GM12864 (cell line): ENCODE results near the gene SLC2A5.

Source experiments
- DNase-seq: peaks from one replicate; pipeline ENCODE4 v3.0.0-alpha.2; 2011; ENCODE audit warnings: low read depth
- H3K4me3 ChIP-seq: 2 replicates; pipeline ENCODE4 v1.5.1; 2011; ENCODE audit warnings: mild to moderate bottlenecking, low read depth, low read length, control low read depth
- CTCF ChIP-seq: IDR thresholded peaks from 2 replicates; pipeline ENCODE4 v1.5.1; 2011; ENCODE audit warnings: low read depth, mild to moderate bottlenecking, moderate library complexity, low read length, control low read depth, inconsistent platforms; ENCODE audit errors: missing control alignments

The SLC2A5 gene

DNA sequence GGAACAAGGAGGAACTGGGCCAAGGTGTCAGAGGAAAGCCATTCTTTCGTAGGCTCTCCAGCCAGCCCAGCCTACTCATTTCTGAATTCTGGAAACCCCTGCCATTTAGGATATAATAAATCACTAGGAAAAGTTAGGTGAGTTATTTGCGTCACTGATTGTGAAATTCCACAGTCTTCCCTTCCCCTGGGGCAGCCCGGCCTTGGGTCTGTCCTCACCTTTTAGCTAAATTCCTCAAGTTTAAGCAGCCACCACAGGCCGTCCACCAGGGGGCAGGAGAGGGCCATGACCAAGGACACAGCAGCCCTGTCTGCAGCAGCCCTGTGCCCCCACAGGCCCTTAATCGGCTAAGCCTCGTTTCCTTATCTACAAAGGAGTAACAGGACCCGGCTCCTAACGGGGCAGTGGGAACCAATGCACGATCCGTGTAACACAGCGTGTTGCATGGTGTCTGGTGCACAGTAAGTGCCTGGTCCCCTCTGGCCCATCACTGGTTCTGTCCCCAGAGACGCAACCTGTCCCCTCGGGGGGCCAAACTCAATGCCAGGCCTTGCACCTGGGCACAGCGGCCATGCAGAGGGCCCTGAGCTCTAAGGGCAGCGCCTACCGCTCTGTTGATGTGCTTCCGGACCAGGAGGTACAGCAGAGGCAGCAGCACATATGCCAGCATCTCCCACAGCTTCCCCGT lies 41.4 kb upstream of the SLC2A5 start:
- peak; percentile 88 for TF ChIP-seq CTCF
- peak; percentile 71 for DNase-seq
- H3K4me3 ChIP-seq, result no peak overlapping the region

GRCh38 chr1:9108056-9108665 lies 38.7 kb upstream of the SLC2A5 start:
- TF ChIP-seq CTCF, result no peak
- H3K4me3 ChIP-seq, result no peak overlapping the region
- DNase-seq, result no peak

- H3K4me3 ChIP-seq, result no peak overlapping the region
- DNase-seq, result no peak
- TF ChIP-seq CTCF, result no peak
Measured at GRCh38 chr1:9107136-9107535, 37.7 kb upstream of the SLC2A5 start.

- no peak overlapping the region for H3K4me3 ChIP-seq
- TF ChIP-seq CTCF, result no peak
- DNase-seq, result no peak
Measured at GRCh38 chr1:9106286-9106685, 36.9 kb upstream of the SLC2A5 start.

GRCh38 chr1:9105336-9105867 lies 36.0 kb upstream of the SLC2A5 start:
- no peak overlapping the region for H3K4me3 ChIP-seq
- no peak for TF ChIP-seq CTCF
- no peak for DNase-seq

DNA sequence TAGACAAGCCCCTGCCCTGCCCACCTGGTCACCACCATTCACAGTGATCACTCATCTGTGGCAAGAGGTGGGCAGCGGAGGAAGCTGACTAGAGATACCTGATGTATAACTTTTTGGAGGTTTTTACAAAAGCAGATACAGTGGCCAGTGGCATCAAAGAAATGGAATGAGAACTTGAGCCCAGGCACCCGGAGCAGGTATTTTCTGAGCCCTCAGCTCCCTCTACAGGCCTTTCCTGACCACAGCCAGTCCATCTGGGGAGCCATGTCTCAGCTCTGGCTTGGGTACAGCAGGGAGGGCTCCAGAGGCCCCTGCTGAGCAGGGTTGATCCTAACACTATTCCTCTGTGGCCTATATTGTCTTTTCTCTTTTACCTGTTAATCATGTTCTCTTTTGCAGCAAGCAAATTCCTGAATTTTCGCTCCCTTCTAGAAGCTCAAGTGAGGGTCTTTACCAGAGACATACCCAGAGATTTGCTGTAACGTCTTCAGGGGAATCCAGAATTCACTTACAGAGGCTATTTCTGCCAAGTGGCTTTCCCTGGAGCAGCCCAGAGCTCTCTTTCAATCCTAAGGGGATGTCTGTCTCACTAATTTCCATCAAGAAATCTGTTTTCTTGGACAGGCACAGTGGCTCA lies 32.2 kb upstream of the SLC2A5 start:
- peak; percentile 89 for TF ChIP-seq CTCF
- no peak for DNase-seq
- H3K4me3 ChIP-seq, result no peak overlapping the region
